HEK293T (cell line): Measurements from ENCODE around the gene TBC1D1.

Source experiments
- BHLHE40 ChIP-seq: fragments of 450-650 bp; IDR thresholded peaks from 2 replicates; pipeline ENCODE4 v1.6.1; 2016; ENCODE audit warnings: mild to moderate bottlenecking, moderate library complexity, borderline replicate concordance
- CTBP1 ChIP-seq: fragments of 450-650 bp; IDR thresholded peaks from 2 replicates; pipeline ENCODE4 v1.6.1; 2016; ENCODE audit warnings: borderline replicate concordance
- FOXA1 ChIP-seq: fragments of 450-650 bp; IDR thresholded peaks from 2 replicates; pipeline ENCODE4 v1.6.1; 2016; ENCODE audit warnings: mild to moderate bottlenecking
- FOXK2 ChIP-seq: fragments of 450-650 bp; IDR thresholded peaks from 2 replicates; pipeline ENCODE4 v1.6.1; 2016; ENCODE audit warnings: mild to moderate bottlenecking
- FOXM1 ChIP-seq: fragments of 450-650 bp; IDR thresholded peaks from 2 replicates; pipeline ENCODE4 v1.6.1; 2017; ENCODE audit warnings: mild to moderate bottlenecking, borderline replicate concordance
- HDGF ChIP-seq: fragments of 450-650 bp; IDR thresholded peaks from 2 replicates; pipeline ENCODE4 v1.6.1; 2017; ENCODE audit warnings: antibody characterized with exemption, borderline replicate concordance
- LEF1 ChIP-seq: fragments of 450-650 bp; IDR thresholded peaks from 2 replicates; pipeline ENCODE4 v1.6.1; 2017; ENCODE audit warnings: mild to moderate bottlenecking, borderline replicate concordance
- NFRKB ChIP-seq: fragments of 450-650 bp; IDR thresholded peaks from 2 replicates; pipeline ENCODE4 v1.6.1; 2016; ENCODE audit warnings: mild to moderate bottlenecking, moderate library complexity
- SP1 ChIP-seq: fragments of 450-650 bp; IDR thresholded peaks from 2 replicates; pipeline ENCODE4 v1.6.1; 2017
- TARDBP ChIP-seq: fragments of 450-650 bp; IDR thresholded peaks from 2 replicates; pipeline ENCODE4 v1.6.1; 2016

DNA sequence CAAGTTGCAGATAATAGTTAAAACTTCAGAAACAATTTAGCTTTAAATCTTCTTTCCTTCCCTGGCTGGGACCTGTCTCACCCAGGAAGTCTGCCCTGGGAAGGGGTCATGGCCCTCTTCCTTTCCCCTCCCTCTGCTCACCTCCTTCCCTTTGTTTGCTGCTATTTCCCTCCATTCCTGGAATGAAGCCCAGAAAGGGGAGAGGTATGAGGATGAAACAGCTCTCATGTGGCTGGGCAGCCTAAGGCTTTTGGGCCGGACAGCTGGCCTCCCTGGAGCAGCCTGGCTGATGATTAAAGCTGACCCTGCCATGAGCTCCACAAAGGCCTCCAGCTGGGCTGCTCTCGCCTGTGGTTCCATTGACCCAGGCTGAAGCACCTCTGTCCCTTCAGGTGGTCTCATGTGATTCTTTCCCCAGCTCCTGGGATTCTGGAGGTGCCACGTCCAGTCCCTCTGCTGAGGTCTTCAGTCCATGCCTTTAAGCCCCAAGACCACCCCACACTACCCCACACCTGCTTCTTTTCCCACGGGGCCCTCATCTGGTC is 271.4 kb downstream of the TBC1D1 start:
- TF ChIP-seq FOXM1 (no peak), FOXA1 (no peak), LEF1 (no peak), HDGF (no peak), FOXK2 (no peak), CTBP1 (no peak), BHLHE40 (no peak), NFRKB (no peak), SP1 (no peak), TARDBP (no peak)
